Right lobe of liver (tissue), 4 donors: Measurements from ENCODE around the gene CLCN7.

Source experiments
- CTCF ChIP-seq, 4 donors: fragments of 200-600 bp in 3 of 4; fragments of 450-650 bp in 1 of 4; IDR thresholded peaks; one replicate each; pipeline versions ENCODE4 v1.5.1 to v1.8.0; 2016 to 2022; ENCODE audit warnings: antibody characterized with exemption in 4 of 4, mild to moderate bottlenecking in 2 of 4
- POLR2A ChIP-seq: fragments of 450-650 bp; IDR thresholded peaks from one replicate; pipeline ENCODE4 v1.6.1; 2017; ENCODE audit warnings: antibody characterized with exemption, mild to moderate bottlenecking
- donor health status: DM: no; HTN: no; CAD: no.
- donor health status: DM: no; HTN: no; CAD: no.
- donor health status: DM: no; HTN: yes; CAD: no.

GRCh38 chr16:1451702-1452392 lies 23.0 kb downstream of the CLCN7 start:
- TF ChIP-seq POLR2A (no peak), CTCF (IDR thresholded peaks at IDR 0.05) (no peak)
